GM12875 (cell line): ENCODE data around the gene CRYGD.
"Not testable (repeated sequence)": the region's sequence is repeated elsewhere in the genome, so short reads cannot be mapped to it uniquely, and the experiment has no call there.

Experiments used
- H3K4me3 ChIP-seq: one replicate; pipeline ENCODE4 v1.5.1; 2011; ENCODE audit warnings: low read depth, low read length, control low read depth
- CTCF ChIP-seq: IDR thresholded peaks from 2 replicates; pipeline ENCODE4 v1.5.1; 2011; ENCODE audit warnings: low read depth, mild to moderate bottlenecking, control low read depth, inconsistent platforms, low read length, moderate library complexity, borderline replicate concordance; ENCODE audit not compliant: insufficient read depth

Gene CRYGD

GRCh38 chr2:208124013-208124715, at the start of gene CRYGD:
TSS of gene CRYGD (minus strand) at chr2:208124524. CDS start at chr2:208124473, 51 bp downstream.
- H3K4me3 ChIP-seq: not testable (repeated sequence)

- no peak overlapping the region for H3K4me3 ChIP-seq
- no peak for TF ChIP-seq CTCF
Observed at GRCh38 chr2:208172125-208172524, 47.8 kb upstream of the CRYGD start.

- TF ChIP-seq CTCF: no peak
- no peak overlapping the region for H3K4me3 ChIP-seq
Observed at GRCh38 chr2:208164951-208165755, 40.8 kb upstream of the CRYGD start.

GRCh38 chr2:208163489-208163888, 39.2 kb upstream of the CRYGD start, which contains the start of gene CRYGA:
TSS of gene CRYGA (minus strand) at chr2:208163589. CDS start at chr2:208163556, 33 bp downstream.
- no peak for TF ChIP-seq CTCF
- H3K4me3 ChIP-seq: no peak within 1 kb of the TSS

GRCh38 chr2:208156439-208156838, 32.1 kb upstream of the CRYGD start:
- no peak overlapping the region for H3K4me3 ChIP-seq

GRCh38 chr2:208153156-208153555, 28.8 kb upstream of the CRYGD start:
- no peak for TF ChIP-seq CTCF
- no peak overlapping the region for H3K4me3 ChIP-seq

More at GRCh38 chr2:208156439-208156838, 32.1 kb upstream of the CRYGD start:
- no peak for TF ChIP-seq CTCF

- no peak overlapping the region for H3K4me3 ChIP-seq
- TF ChIP-seq CTCF: no peak
Observed at GRCh38 chr2:208150956-208151355, 26.6 kb upstream of the CRYGD start.
